Measurements from ENCODE around the gene B4GALT5. TPM values are rescaled to one million over a fixed set of nuclear protein-coding genes. Genes with fewer than 3 reads are reported as not detected.

B4GALT5 gene
- total RNA-seq, 1 experiment from 2014 or later: 92.5 TPM

- CTCF ChIA-PET: no interaction called here
- no peak for TF ChIP-seq EZH2phosphoT487 (IDR thresholded peaks at IDR 0.05; ENCODE audit: borderline replicate concordance)
- TF ChIP-seq JUND (IDR thresholded peaks at IDR 0.05): peak; percentile 84
- no peak for TF ChIP-seq POLR2A (IDR thresholded peaks at IDR 0.05; ENCODE audit: borderline replicate concordance, extremely low read depth, insufficient read depth, insufficient read length)
- peak; percentile 32; the same call in 1 of the 2 replicates for TF ChIP-seq CEBPB (IDR thresholded peaks at IDR 0.05; ENCODE audit: low read depth)
- peak; percentile 68; the same call in 1 of the 2 replicates for TF ChIP-seq MAX (IDR thresholded peaks at IDR 0.05)
- TF ChIP-seq ZNF274 (IDR thresholded peaks at IDR 0.05; ENCODE audit: low read depth, low read length): no peak
- peak; percentile 56; the same call in 1 of the 2 replicates for TF ChIP-seq SIN3A (IDR thresholded peaks at IDR 0.05; ENCODE audit: low read depth)
- no peak; the same call in 1 of the 2 replicates for TF ChIP-seq ATF3 (IDR thresholded peaks at IDR 0.05)
- no peak for TF ChIP-seq SRF (IDR thresholded peaks at IDR 0.05; ENCODE audit: low read depth)
- TF ChIP-seq SP1 (IDR thresholded peaks at IDR 0.05; ENCODE audit: low read depth): peak; percentile 59; the same call in 1 of the 2 replicates
- peak; percentile 86 for TF ChIP-seq FOSL1 (IDR thresholded peaks at IDR 0.05; ENCODE audit: low read depth)
- peak; percentile 61; the same call in 1 of the 2 replicates for TF ChIP-seq CBX3 (IDR thresholded peaks at IDR 0.05; ENCODE audit: low read depth)
- H3K27ac ChIP-seq (ENCODE audit: low read depth, low read length): peak overlapping the region; percentile 90
- H3K9me2 ChIP-seq (ENCODE audit: insufficient read depth): no peaks in the 10 kb centered on the region
- H3K4me2 ChIP-seq (ENCODE audit: low read length): peak overlapping the region; percentile 80
- RAD21 ChIA-PET (ENCODE audit: low non-redundant PET in 1 of 2, low total read pairs in 2 of 2, uncharacterized antibody in 2 of 2, unreplicated experiment in 2 of 2): no interaction called here
- ATAC-seq (peak; percentile 43), DNase-seq (ENCODE audit: low read depth, low spot score) (no peak)
- H3K36me3 ChIP-seq (ENCODE audit: control insufficient read depth in 1 of 2, insufficient read depth in 2 of 2, low read length in 2 of 2): no peaks in the 10 kb centered on the region
- H3K27me3 ChIP-seq (ENCODE audit: insufficient read depth, low read length): no peaks in the 10 kb centered on the region
- peaks cover 100% of the 10 kb centered on the region for H3K79me2 ChIP-seq (ENCODE audit: insufficient read depth, low read length)
- intact Hi-C loops (cut with micrococcal nuclease): loop anchor here (5.0 kb wide), 1 partner anchor 36 kb away; the partner anchor contains the start of gene B4GALT5
- BruUV-seq (replicated peaks): no TSS peak
- H2AFZ ChIP-seq (ENCODE audit: low read depth, low read length, poor library complexity, severe bottlenecking): no peak overlapping the region
- POLR2A ChIA-PET: no interaction called here
- H3K9ac ChIP-seq (ENCODE audit: low read length): peak overlapping the region; percentile 59
- H3K4me1 ChIP-seq (ENCODE audit: control insufficient read depth in 1 of 2, insufficient read depth in 2 of 2, low read length in 2 of 2): peaks cover 85 to 95% of the 10 kb centered on the region in 2 experiments
- peak overlapping the region in 1 of 2 experiments; percentile 49; a peak in 3 of 4 replicates for H3K4me3 ChIP-seq (replicated peaks in 1 of 2; ENCODE audit: low read depth in 1 of 2, low read length in 2 of 2)
- H4K20me1 ChIP-seq (ENCODE audit: insufficient read depth): peaks cover 12% of the 10 kb centered on the region; the same call in 1 of the 2 replicates
- H3K9me3 ChIP-seq (ENCODE audit: control insufficient read depth in 1 of 2, insufficient read depth in 1 of 2, low read depth in 1 of 2, low read length in 2 of 2): no peaks in the 10 kb centered on the region
These were observed 36.9 kb downstream of the B4GALT5 start for GRCh38 chr20:49676581-49677291.
